Naive thymus-derived CD8-positive, alpha-beta T cell (primary cell): ENCODE results near the gene LRRC4. TPM values are rescaled to one million over a fixed set of nuclear protein-coding genes. Genes with fewer than 3 reads are reported as not detected.

Experiments
- ATAC-seq, 2 donors: fragments of 150-1000 bp; cut with Tn5 transposase in 1 of 2; sonication (Bioruptor Pico), chemical (Tn5 transposase) in 1 of 2; 1 replicate in 1 of 2; 2 replicates in 1 of 2; pipeline ENCODE4 v1.10.0; 2021; ENCODE audit warnings: mild to moderate bottlenecking in 2 of 2, moderate library complexity in 2 of 2
- POLR2A ChIA-PET: fragments of 350-600 bp; sonication (Branson Sonifier 250); formaldehyde crosslinking; loops from one replicate; lab custom pipeline; 2021; ENCODE audit warnings: antibody characterized with exemption; lab: Charles Lee
- DNase-seq, 10 donors: peaks; one replicate each; pipeline versions ENCODE4 v3.0.0 to v3.0.0-alpha.2; 2020 to 2022
- H3K27ac Mint-ChIP-seq, 10 donors: one replicate each; pipeline ENCODE4 v1.8.0; 2020 to 2022; ENCODE audit warnings: mild to moderate bottlenecking in 10 of 10, mixed read lengths in 10 of 10, moderate library complexity in 4 of 10, inconsistent platforms in 1 of 10
- H3K27me3 Mint-ChIP-seq, 5 donors: one replicate each; pipeline ENCODE4 v1.8.0; 2021 to 2022; ENCODE audit warnings: mixed read lengths in 5 of 5
- H3K36me3 Mint-ChIP-seq, 3 donors: one replicate each; pipeline ENCODE4 v1.8.0; 2020 to 2022; ENCODE audit warnings: mixed read lengths in 3 of 3, mild to moderate bottlenecking in 2 of 3, inconsistent platforms in 1 of 3
- H3K4me1 Mint-ChIP-seq, 4 donors: one replicate each; pipeline ENCODE4 v1.8.0; 2021 to 2022; ENCODE audit warnings: mixed read lengths in 4 of 4
- H3K4me3 Mint-ChIP-seq, 10 donors: one replicate each; pipeline ENCODE4 v1.8.0; 2020 to 2022; ENCODE audit warnings: mild to moderate bottlenecking in 10 of 10, mixed read lengths in 10 of 10, moderate library complexity in 6 of 10, inconsistent platforms in 1 of 10
- H3K9me3 Mint-ChIP-seq, 9 donors: one replicate each; pipeline ENCODE4 v1.8.0; 2020 to 2022; ENCODE audit warnings: mixed read lengths in 9 of 9, mild to moderate bottlenecking in 3 of 9, inconsistent platforms in 1 of 9, moderate library complexity in 1 of 9
- polyA plus RNA-seq, 3 donors: library from polyadenylated mRNA; unstranded; fragments of 300-500 nt; fragmentation: Illumina TruSeq; gene quantifications; one replicate each; pipeline ENCODE4 v1.2.3, GENCODE V29; 2021
- total RNA-seq, 8 experiments: library from RNA in 2 of 8; stranded (reverse) in 2 of 8; gene quantifications; one replicate each; pipeline ENCODE4 v1.2.3 and lab custom pipeline; 2021 to 2026

The LRRC4 gene
- total and polyA plus RNA-seq, 5 experiments from 2014 or later, result 0.15 to 0.22 TPM; not detected in 3

- DNase-seq (no peak), ATAC-seq (no peak)
- Mint-ChIP-seq H3K27ac (peak overlapping the region in 2 of 10 donors; percentile 20 to 77), H3K9me3 (peaks cover 8 to 37% (median 23%) of the 10 kb centered on the region in 9 donors), H3K4me3 (no peak overlapping the region), H3K27me3 (no peaks in the 10 kb centered on the region), H3K36me3 (peaks cover 33 to 45% (median 45%) of the 10 kb centered on the region in 3 donors), H3K4me1 (peaks cover 26 to 29% (median 27%) of the 10 kb centered on the region in 4 donors)
- POLR2A ChIA-PET, result interaction anchor here (0.6 kb wide), 1 partner anchor 19 kb away, joined by 3 read pairs; no protein-coding TSS in a partner anchor
These were observed 51.5 kb downstream of the LRRC4 start for GRCh38 chr7:127979728-127980126.

GRCh38 chr7:127979113-127979727, 52.0 kb downstream of the LRRC4 start:
- Mint-ChIP-seq H3K36me3 (peaks cover 33 to 50% (median 47%) of the 10 kb centered on the region in 3 donors), H3K4me3 (peak overlapping the region in 1 of 10 donors; percentile 15), H3K27me3 (no peaks in the 10 kb centered on the region), H3K27ac (peak overlapping the region in 3 of 10 donors; percentile 1 to 77 (median 20)), H3K9me3 (peaks cover 8 to 37% (median 23%) of the 10 kb centered on the region in 9 donors), H3K4me1 (peaks cover 26 to 29% (median 27%) of the 10 kb centered on the region in 4 donors)
- POLR2A ChIA-PET, result interaction anchor here (0.6 kb wide), 1 partner anchor 20 kb away, joined by 3 read pairs; no protein-coding TSS in a partner anchor
- no peak for ATAC-seq
- no peak for DNase-seq

- peaks cover 33 to 55% (median 42%) of the 10 kb centered on the region in 3 donors for H3K36me3 Mint-ChIP-seq
- no peaks in the 10 kb centered on the region for H3K27me3 Mint-ChIP-seq
- no peak for DNase-seq
- H3K9me3 Mint-ChIP-seq, result peaks cover 8 to 37% (median 23%) of the 10 kb centered on the region in 9 donors
- H3K27ac Mint-ChIP-seq, result peak overlapping the region in 1 of 10 donors; percentile 6
- H3K4me1 Mint-ChIP-seq, result peaks cover 23 to 29% (median 25%) of the 10 kb centered on the region in 4 donors
- ATAC-seq, result no peak
- H3K4me3 Mint-ChIP-seq, result no peak overlapping the region
- POLR2A ChIA-PET, result no interaction called here
These were observed 52.8 kb downstream of the LRRC4 start for GRCh38 chr7:127978421-127978820.

Other genes starting within 250 kb of the LRRC4 start
- gene LEP, start 209.8 kb upstream of the LRRC4 start, total RNA-seq, result not detected
- not detected for gene LEP, start 209.8 kb upstream of the LRRC4 start, polyA plus RNA-seq